Islet precursor cell (in vitro differentiated cells): ENCODE measurements around the gene OPN1SW.
A peak's percentile ranks its signal among the peaks of the same experiment; 100 is the strongest.

Source experiments
- DNase-seq: peaks from one replicate; pipeline ENCODE4 v3.0.0-alpha.2; 2018

Gene OPN1SW

GRCh38 chr7:128775744-128776474 is at the start of gene OPN1SW:
Gene OPN1SW, minus strand, starts transcription at chr7:128775794. Its CDS starts 13 bp downstream, at chr7:128775781.
- no peak for DNase-seq

GRCh38 chr7:128821724-128822123 is 46.1 kb upstream of the OPN1SW start:
- DNase-seq, result no peak

GRCh38 chr7:128818694-128819093 is 43.1 kb upstream of the OPN1SW start:
- no peak for DNase-seq

- DNase-seq, result no peak
These were observed 39.8 kb upstream of the OPN1SW start for GRCh38 chr7:128815289-128815942.

- DNase-seq, result no peak
These were observed 38.9 kb upstream of the OPN1SW start for GRCh38 chr7:128814499-128814898.

GRCh38 chr7:128812514-128813168 is 37.0 kb upstream of the OPN1SW start:
- DNase-seq, result no peak

- no peak for DNase-seq
These were observed 36.2 kb upstream of the OPN1SW start for GRCh38 chr7:128811631-128812430.

- no peak for DNase-seq
These were observed 35.4 kb upstream of the OPN1SW start for GRCh38 chr7:128810997-128811396.

- no peak for DNase-seq
These were observed 34.9 kb upstream of the OPN1SW start for GRCh38 chr7:128810473-128810872.

GRCh38 chr7:128809363-128809762 is 33.8 kb upstream of the OPN1SW start:
- no peak for DNase-seq

GRCh38 chr7:128807191-128807590 is 31.6 kb upstream of the OPN1SW start:
- DNase-seq, result no peak

GRCh38 chr7:128805225-128805624 is 29.6 kb upstream of the OPN1SW start:
- DNase-seq, result no peak

- no peak for DNase-seq
These were observed 28.9 kb upstream of the OPN1SW start for GRCh38 chr7:128804484-128804883.

- no peak for DNase-seq
These were observed 26.2 kb upstream of the OPN1SW start for GRCh38 chr7:128801667-128802418.

GRCh38 chr7:128801003-128801402 is 25.4 kb upstream of the OPN1SW start:
- DNase-seq, result no peak

- no peak for DNase-seq
These were observed 25.0 kb upstream of the OPN1SW start for GRCh38 chr7:128800567-128800966.

GRCh38 chr7:128799451-128799850 is 23.9 kb upstream of the OPN1SW start:
- no peak for DNase-seq

- no peak for DNase-seq
These were observed 20.7 kb upstream of the OPN1SW start for GRCh38 chr7:128796327-128796726.

GRCh38 chr7:128795129-128795528 is 19.5 kb upstream of the OPN1SW start:
- DNase-seq, result peak; percentile 31

- DNase-seq, result no peak
These were observed 18.8 kb upstream of the OPN1SW start for GRCh38 chr7:128794436-128794835.

- no peak for DNase-seq
These were observed 18.4 kb upstream of the OPN1SW start for GRCh38 chr7:128794020-128794419.

- no peak for DNase-seq
These were observed 17.6 kb upstream of the OPN1SW start for GRCh38 chr7:128793181-128793547.
